ENCODE results near the gene EN2.

DNA sequence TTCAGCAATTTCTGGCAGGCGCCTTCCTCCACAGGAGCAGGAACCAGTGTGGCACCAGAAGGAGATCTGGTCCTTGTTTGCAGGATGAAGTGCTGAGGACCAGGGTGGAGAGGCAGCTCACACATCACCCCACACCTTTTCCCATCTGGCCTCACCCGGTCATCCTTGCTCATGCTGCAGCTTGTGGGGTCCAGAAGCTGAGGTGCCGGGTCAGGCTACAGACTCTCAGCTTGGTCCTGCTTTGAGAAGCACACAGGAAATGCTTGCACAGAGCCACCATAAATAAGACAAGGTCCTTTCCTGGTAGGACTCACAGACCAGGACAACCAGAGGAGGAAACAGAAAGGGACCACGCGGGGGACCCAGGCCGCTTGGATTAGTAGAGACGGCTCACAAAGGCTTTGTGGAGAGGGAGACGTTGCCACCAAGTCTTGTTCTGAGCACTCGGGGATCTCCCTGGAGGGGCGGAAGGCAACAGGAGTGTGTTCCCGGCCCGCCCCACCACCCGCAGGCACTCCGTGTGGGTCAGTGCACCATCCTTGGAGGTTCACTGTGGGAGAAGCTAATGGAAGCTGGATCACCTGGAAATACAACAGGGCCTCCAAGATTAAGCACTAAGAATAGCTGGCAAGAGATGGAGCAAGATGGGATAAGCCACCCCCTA, 29.6 kb upstream of the EN2 start:
- no peak for TF ChIP-seq CTCF (IDR thresholded peaks at IDR 0.05)
- no peak for TF ChIP-seq POLR2A (IDR thresholded peaks at IDR 0.05)

Data from prostate gland (tissue), 2 donors.